Stimulated activated memory B cell treated with anti-CD40 and anti-IgM and Interleukin-4, amounts not matched to agents 10 μg/mL and 1 μg/mL and 100 μg/mL, for 72 hours (primary cell): ENCODE data around the gene RNF220.
A peak's percentile ranks its signal among the peaks of the same experiment; 100 is the strongest.
"Not testable (repeated sequence)": the region's sequence is repeated elsewhere in the genome, so short reads cannot be mapped to it uniquely, and the experiment has no call there.

Experiments
- ATAC-seq: fragments of 150-1000 bp; cut with Tn5 transposase; 2 replicates; pipeline ENCODE4 v1.10.0; 2021
- H3K27ac Mint-ChIP-seq: one replicate; pipeline ENCODE4 v1.8.0; 2022; ENCODE audit warnings: mild to moderate bottlenecking, mixed read lengths
- H3K27me3 Mint-ChIP-seq: one replicate; pipeline ENCODE4 v1.8.0; 2022; ENCODE audit warnings: mixed read lengths
- H3K36me3 Mint-ChIP-seq: one replicate; pipeline ENCODE4 v1.8.0; 2022; ENCODE audit warnings: mixed read lengths
- H3K4me1 Mint-ChIP-seq: one replicate; pipeline ENCODE4 v1.8.0; 2022; ENCODE audit warnings: mixed read lengths
- H3K4me3 Mint-ChIP-seq: one replicate; pipeline ENCODE4 v1.8.0; 2022; ENCODE audit warnings: mild to moderate bottlenecking, moderate library complexity, mixed read lengths
- H3K9me3 Mint-ChIP-seq: one replicate; pipeline ENCODE4 v1.8.0; 2022; ENCODE audit warnings: mixed read lengths

Gene RNF220

GRCh38 chr1:44681905-44682882, 277.1 kb downstream of the RNF220 start:
- H3K9me3 Mint-ChIP-seq = no peaks in the 10 kb centered on the region
- H3K27ac Mint-ChIP-seq = no peak overlapping the region
- H3K4me3 Mint-ChIP-seq = no peak overlapping the region
- no peaks in the 10 kb centered on the region for H3K27me3 Mint-ChIP-seq
- H3K36me3 Mint-ChIP-seq = peaks cover 5% of the 10 kb centered on the region
- no peak for ATAC-seq
- peaks cover 17% of the 10 kb centered on the region for H3K4me1 Mint-ChIP-seq

- H3K4me1 Mint-ChIP-seq = peaks cover 17% of the 10 kb centered on the region
- peaks cover 5% of the 10 kb centered on the region for H3K36me3 Mint-ChIP-seq
- no peaks in the 10 kb centered on the region for H3K27me3 Mint-ChIP-seq
- ATAC-seq = no peak
- peak overlapping the region; percentile 85 for H3K27ac Mint-ChIP-seq
- H3K9me3 Mint-ChIP-seq = no peaks in the 10 kb centered on the region
- no peak overlapping the region for H3K4me3 Mint-ChIP-seq
These were observed 277.8 kb downstream of the RNF220 start for GRCh38 chr1:44682883-44683265.

GRCh38 chr1:44684525-44684924, 279.5 kb downstream of the RNF220 start:
- Mint-ChIP-seq H3K4me3 (no peak overlapping the region), H3K9me3 (no peaks in the 10 kb centered on the region), H3K27ac (peak overlapping the region; percentile 85), H3K4me1 (peaks cover 17% of the 10 kb centered on the region), H3K27me3 (no peaks in the 10 kb centered on the region), H3K36me3 (peaks cover 5% of the 10 kb centered on the region)
- ATAC-seq = peak; percentile 98

GRCh38 chr1:44685218-44685617, 280.2 kb downstream of the RNF220 start:
- H3K9me3 Mint-ChIP-seq = no peaks in the 10 kb centered on the region
- no peaks in the 10 kb centered on the region for H3K27me3 Mint-ChIP-seq
- ATAC-seq = no peak
- H3K27ac Mint-ChIP-seq = peak overlapping the region; percentile 85
- H3K4me3 Mint-ChIP-seq = no peak overlapping the region
- H3K36me3 Mint-ChIP-seq = no peaks in the 10 kb centered on the region
- peaks cover 17% of the 10 kb centered on the region for H3K4me1 Mint-ChIP-seq

- Mint-ChIP-seq H3K4me1 (peaks cover 17% of the 10 kb centered on the region), H3K36me3 (no peaks in the 10 kb centered on the region), H3K9me3 (no peaks in the 10 kb centered on the region), H3K4me3 (no peak overlapping the region), H3K27me3 (no peaks in the 10 kb centered on the region), H3K27ac (no peak overlapping the region)
- no peak for ATAC-seq
These were observed 280.8 kb downstream of the RNF220 start for GRCh38 chr1:44685881-44686280.

GRCh38 chr1:44688760-44689446, 283.8 kb downstream of the RNF220 start:
- Mint-ChIP-seq H3K9me3 (no peaks in the 10 kb centered on the region), H3K27ac (no peak overlapping the region), H3K4me1 (peaks cover 24% of the 10 kb centered on the region), H3K27me3 (no peaks in the 10 kb centered on the region), H3K36me3 (no peaks in the 10 kb centered on the region), H3K4me3 (no peak overlapping the region)
- ATAC-seq = no peak

GRCh38 chr1:44689447-44689765, 284.4 kb downstream of the RNF220 start:
- no peak overlapping the region for H3K27ac Mint-ChIP-seq
- H3K4me3 Mint-ChIP-seq = no peak overlapping the region
- H3K36me3 Mint-ChIP-seq = no peaks in the 10 kb centered on the region
- ATAC-seq = no peak
- no peaks in the 10 kb centered on the region for H3K9me3 Mint-ChIP-seq
- H3K4me1 Mint-ChIP-seq = peaks cover 21% of the 10 kb centered on the region
- no peaks in the 10 kb centered on the region for H3K27me3 Mint-ChIP-seq

GRCh38 chr1:44693159-44693558, 288.1 kb downstream of the RNF220 start:
- H3K27ac Mint-ChIP-seq = peak overlapping the region; percentile 31
- no peaks in the 10 kb centered on the region for H3K27me3 Mint-ChIP-seq
- no peaks in the 10 kb centered on the region for H3K9me3 Mint-ChIP-seq
- ATAC-seq = peak; percentile 83
- no peak overlapping the region for H3K4me3 Mint-ChIP-seq
- peaks cover 50% of the 10 kb centered on the region for H3K4me1 Mint-ChIP-seq
- H3K36me3 Mint-ChIP-seq = no peaks in the 10 kb centered on the region

- ATAC-seq = no peak
- peak overlapping the region; percentile 31 for H3K27ac Mint-ChIP-seq
- H3K36me3 Mint-ChIP-seq = no peaks in the 10 kb centered on the region
- H3K27me3 Mint-ChIP-seq = no peaks in the 10 kb centered on the region
- H3K9me3 Mint-ChIP-seq = no peaks in the 10 kb centered on the region
- peaks cover 55% of the 10 kb centered on the region for H3K4me1 Mint-ChIP-seq
- H3K4me3 Mint-ChIP-seq = no peak overlapping the region
These were observed 288.8 kb downstream of the RNF220 start for GRCh38 chr1:44693900-44694299.

- peak overlapping the region; percentile 59 for H3K27ac Mint-ChIP-seq
- peak; percentile 82 for ATAC-seq
- peaks cover 55% of the 10 kb centered on the region for H3K4me1 Mint-ChIP-seq
- no peaks in the 10 kb centered on the region for H3K9me3 Mint-ChIP-seq
- H3K36me3 Mint-ChIP-seq = no peaks in the 10 kb centered on the region
- H3K27me3 Mint-ChIP-seq = no peaks in the 10 kb centered on the region
- no peak overlapping the region for H3K4me3 Mint-ChIP-seq
These were observed 289.9 kb downstream of the RNF220 start for GRCh38 chr1:44694863-44695478.

GRCh38 chr1:44695671-44696070, 290.6 kb downstream of the RNF220 start:
- H3K36me3 Mint-ChIP-seq = no peaks in the 10 kb centered on the region
- H3K27ac Mint-ChIP-seq = peak overlapping the region; percentile 93
- peaks cover 55% of the 10 kb centered on the region for H3K4me1 Mint-ChIP-seq

GRCh38 chr1:44696101-44696500, 291.0 kb downstream of the RNF220 start:
- H3K27ac Mint-ChIP-seq = peak overlapping the region; percentile 93
- H3K36me3 Mint-ChIP-seq = no peaks in the 10 kb centered on the region
- H3K9me3 Mint-ChIP-seq = no peaks in the 10 kb centered on the region
- ATAC-seq = no peak
- H3K4me3 Mint-ChIP-seq = no peak overlapping the region
- H3K4me1 Mint-ChIP-seq = peaks cover 55% of the 10 kb centered on the region
- no peaks in the 10 kb centered on the region for H3K27me3 Mint-ChIP-seq

More at GRCh38 chr1:44695671-44696070, 290.6 kb downstream of the RNF220 start:
- Mint-ChIP-seq H3K4me3 (no peak overlapping the region), H3K9me3 (no peaks in the 10 kb centered on the region), H3K27me3 (no peaks in the 10 kb centered on the region)
- ATAC-seq = no peak

GRCh38 chr1:44696789-44697345, 291.8 kb downstream of the RNF220 start:
- Mint-ChIP-seq H3K4me1 (peaks cover 55% of the 10 kb centered on the region), H3K9me3 (no peaks in the 10 kb centered on the region), H3K36me3 (no peaks in the 10 kb centered on the region), H3K4me3 (peak overlapping the region; percentile 39), H3K27me3 (no peaks in the 10 kb centered on the region), H3K27ac (peak overlapping the region; percentile 93)
- peak; percentile 81 for ATAC-seq

- Mint-ChIP-seq H3K4me1 (peaks cover 51% of the 10 kb centered on the region), H3K27me3 (no peaks in the 10 kb centered on the region), H3K36me3 (no peaks in the 10 kb centered on the region), H3K4me3 (no peak overlapping the region), H3K27ac (peak overlapping the region; percentile 93), H3K9me3 (no peaks in the 10 kb centered on the region)
- ATAC-seq = peak; percentile 74
These were observed 293.1 kb downstream of the RNF220 start for GRCh38 chr1:44698138-44698537.

GRCh38 chr1:44699375-44699774, 294.3 kb downstream of the RNF220 start:
- H3K4me3 Mint-ChIP-seq, H3K9me3 Mint-ChIP-seq, H3K27ac Mint-ChIP-seq, H3K27me3 Mint-ChIP-seq, H3K36me3 Mint-ChIP-seq, ATAC-seq: not testable (repeated sequence)
- peaks cover 41% of the 10 kb centered on the region for H3K4me1 Mint-ChIP-seq
